CD4-positive, alpha-beta T cell treated with Interleukin-17A for 1 hour (primary cell): ENCODE measurements around the gene SPATA12.

Source experiments
- DNase-seq: peaks from one replicate; pipeline ENCODE4 v3.0.0-alpha.2; 2020

Gene SPATA12

DNA sequence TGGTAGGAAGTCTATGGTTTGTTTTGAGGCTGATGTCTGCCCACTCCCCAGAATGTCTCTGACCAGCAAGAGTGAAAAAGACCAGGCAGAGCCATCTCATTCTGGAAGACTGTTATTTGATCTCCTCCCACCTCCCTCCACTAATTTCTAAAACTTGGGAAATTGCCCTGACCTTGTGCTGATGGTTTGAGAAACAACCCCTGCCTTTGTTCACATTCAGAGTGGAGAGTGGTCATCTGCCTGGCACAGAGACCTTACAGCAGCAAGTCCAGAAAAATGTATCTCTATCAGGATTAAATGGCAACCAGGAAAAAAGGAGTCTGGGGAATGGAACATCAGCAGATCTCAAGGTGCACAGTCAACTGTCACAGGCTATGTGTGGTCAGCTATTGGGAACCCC lies 25.7 kb downstream of the SPATA12 start:
- no peak for DNase-seq

DNA sequence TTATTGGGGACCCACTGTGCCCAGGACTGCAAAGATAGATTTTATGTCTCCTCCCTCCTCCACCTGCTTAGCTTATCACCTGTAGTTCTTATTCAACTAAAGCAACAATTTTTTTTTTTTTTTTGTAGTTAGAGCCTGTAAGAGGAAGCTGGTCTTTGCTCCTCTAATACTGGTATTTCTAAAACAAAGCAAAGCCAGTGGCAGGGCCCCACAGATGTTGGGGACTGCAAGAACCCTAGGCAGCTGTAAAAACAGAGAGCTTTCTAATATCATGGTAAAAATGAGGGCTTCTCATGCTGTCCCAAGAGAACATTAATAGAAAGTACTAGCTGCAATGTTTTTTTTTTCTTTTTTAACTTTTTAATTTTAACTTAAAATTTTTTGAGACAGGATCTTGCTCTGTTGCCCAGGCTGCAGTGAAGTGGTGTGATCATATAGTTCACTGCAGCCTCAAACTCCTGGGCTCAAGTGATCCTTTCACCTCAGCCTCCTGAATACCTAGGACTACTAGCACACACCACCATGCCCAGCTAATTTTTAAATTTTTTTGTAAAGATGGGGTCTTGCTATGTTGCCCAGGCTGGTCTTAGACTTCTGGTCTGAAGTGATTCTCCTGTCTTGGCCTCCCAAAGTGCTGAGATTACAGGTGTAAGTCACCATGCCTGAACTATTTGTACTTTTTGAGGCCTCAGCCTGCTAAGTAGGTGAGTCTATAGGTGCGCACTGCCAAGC lies 27.1 kb downstream of the SPATA12 start:
- no peak for DNase-seq

DNA sequence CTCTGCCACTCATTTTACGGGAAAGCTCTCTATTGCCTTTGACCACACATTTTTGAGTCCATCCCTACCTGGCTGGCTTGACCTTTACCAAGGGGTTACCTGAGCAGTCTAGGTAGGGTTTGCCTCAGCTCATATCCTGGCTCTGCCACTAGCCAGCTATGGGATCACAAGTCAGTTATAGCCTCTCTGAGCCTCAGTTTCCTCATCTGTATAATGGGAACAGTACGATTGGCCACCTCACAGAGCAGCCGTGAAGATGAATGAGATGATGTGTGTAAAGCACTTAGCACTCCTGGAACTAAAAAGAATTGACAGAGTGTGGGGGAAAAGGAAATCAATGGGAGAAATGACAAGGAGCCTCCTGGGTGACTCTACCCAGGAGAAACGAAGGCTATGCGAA lies 28.0 kb downstream of the SPATA12 start:
- DNase-seq: no peak

DNA sequence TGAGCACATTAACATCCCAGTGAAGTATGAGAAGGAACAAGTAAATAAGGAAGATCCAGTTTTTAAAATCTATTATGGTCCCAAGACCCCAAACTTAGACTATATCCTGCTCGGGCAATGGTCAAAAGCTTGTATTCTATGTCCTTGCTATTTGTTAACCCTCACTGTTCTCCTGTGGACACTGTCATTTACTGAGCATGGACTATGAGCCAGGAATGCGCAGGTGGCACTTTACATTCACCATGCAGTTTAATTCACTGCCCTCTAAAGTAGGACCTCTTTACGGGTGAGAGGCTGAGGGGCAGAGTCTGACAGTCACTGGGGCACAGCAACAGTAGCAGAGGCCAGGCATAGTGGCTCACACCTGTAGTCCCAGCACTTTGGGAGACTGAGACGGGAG lies 28.6 kb downstream of the SPATA12 start:
- no peak for DNase-seq

DNA sequence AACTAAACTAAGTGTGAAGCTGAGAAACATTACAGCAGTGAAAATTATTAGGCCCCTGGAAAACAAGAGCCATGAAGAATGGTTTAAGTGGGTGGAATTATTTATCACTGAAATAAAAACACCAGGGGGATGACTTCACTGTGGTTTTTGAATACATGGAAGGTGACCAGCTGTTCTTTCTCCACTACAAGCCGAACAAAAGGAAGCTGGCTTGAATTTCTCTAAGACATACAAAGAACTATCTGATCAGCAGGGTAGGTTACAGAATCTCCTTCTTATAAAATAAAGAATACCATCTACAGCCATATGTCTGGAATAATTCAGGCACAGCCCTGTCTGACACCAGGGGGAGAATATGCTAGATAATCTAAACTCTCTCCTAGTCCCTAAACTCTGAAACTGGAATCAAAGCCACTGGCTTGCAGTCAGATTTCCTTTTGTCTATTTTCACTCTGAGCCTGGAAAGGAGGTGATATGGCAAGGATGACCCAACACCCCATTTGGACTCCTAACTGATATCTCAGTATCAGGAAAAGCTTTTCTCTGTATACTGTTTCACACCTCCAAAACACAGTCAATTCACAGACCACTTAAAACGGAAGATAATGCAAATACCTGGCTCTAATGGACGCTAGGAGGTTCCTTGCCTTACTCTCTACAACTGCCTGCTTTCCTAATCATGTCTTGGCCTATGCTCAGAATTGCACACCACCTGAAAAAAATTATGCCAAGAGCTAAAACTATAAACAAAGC lies 31.2 kb downstream of the SPATA12 start:
- no peak for DNase-seq

DNA sequence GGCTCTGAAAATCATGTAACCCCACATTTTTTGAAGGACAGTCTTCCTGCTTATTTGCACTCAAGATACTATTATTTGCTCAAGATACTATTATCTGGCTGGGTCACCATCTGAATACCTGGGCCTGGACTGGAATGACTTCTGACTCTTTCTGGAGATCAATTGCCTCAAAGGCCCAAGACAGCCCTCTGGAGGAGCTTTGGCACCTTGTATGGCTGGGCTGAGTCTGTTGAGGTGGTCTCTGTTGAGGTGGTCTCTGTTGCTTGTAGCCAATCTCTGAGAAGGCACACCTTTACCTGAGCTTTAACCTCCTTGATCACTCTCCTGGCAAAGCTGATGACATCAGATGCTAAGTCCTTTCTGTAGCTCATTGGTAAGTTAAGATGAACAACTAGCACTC lies 33.0 kb downstream of the SPATA12 start:
- DNase-seq: no peak

DNA sequence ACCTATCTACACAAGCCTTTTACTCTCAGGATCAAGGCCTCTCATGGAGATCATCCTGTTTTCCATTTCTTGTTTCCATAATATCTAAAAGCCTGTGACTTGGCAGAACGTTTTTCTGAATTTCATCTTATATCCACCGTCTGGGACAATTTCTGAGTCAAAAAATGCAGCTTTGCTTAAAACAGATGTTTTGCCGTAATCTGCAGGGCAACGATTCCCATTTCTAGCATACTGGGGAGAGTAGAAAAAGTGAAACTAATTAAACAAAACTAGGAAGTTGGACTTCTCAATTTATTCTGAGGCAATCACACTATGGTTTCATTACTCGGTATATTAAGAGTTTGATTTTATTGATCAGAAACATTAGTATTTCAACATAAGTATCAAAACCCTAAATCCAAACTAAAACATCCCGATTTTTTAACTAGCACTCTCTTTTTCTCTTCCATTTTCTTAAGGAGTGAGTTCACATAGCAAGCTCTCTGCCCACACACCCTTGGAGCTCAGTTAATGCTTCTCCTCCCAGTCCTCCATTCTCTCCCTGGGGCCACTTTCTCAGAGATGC lies 33.6 kb downstream of the SPATA12 start:
- DNase-seq: no peak

DNA sequence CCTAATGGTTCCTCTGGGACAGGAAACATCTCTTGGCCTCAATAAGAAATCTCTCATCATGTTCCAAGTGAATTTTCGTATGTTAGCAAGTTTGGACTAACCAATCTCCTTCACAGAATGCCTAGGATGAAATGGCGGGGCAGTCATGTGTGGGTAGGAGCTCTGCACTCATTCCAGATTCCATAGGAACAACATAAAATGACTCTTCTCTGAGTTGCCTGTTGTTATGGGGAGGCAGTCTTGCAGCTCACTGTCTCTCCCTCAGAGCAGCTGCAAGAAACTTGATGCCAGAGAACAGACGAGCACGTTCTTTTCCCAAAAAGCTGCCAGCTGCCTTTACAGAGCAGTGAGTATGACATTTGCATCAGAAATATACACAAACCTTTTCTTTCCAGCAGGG lies 34.1 kb downstream of the SPATA12 start:
- no peak for DNase-seq

DNA sequence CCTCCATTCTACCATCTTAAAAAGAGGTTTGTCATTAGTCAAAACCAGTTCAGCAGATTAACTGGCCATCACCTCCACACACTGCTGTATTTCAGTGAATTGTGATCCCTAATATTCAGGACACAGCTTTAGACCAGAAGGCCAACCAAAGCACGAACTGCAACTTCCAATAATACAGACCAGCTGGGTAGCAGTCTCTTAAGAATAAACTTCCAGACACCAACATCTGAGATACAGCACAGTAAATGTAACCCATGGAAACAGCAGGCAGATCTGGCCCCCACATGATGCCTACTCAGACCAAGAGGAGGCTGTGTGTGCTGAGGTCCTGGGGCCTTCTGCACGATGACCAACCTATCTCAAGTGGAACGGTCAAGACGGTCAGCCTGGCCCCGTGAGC lies 34.9 kb downstream of the SPATA12 start:
- no peak for DNase-seq

DNA sequence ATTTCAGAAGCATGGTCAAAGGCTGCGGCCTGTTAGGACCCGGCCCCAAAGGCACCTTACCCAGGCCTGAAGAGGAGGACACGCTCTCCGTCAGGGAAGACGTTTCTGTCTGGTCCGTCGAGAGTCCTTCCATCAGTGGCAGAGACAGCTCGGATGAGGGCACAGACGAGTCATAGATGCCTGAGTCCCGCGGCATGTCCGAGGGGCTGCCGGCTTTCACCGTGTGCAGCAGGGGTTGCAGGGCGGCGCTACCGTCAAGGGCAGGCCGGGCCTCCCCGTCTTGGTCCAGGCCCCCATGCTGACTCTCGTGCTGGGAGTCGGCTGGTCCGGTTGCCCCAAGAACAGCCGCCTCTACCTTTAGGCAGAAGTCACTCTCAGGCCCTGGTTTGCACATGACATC lies 37.1 kb downstream of the SPATA12 start:
- DNase-seq: no peak

DNA sequence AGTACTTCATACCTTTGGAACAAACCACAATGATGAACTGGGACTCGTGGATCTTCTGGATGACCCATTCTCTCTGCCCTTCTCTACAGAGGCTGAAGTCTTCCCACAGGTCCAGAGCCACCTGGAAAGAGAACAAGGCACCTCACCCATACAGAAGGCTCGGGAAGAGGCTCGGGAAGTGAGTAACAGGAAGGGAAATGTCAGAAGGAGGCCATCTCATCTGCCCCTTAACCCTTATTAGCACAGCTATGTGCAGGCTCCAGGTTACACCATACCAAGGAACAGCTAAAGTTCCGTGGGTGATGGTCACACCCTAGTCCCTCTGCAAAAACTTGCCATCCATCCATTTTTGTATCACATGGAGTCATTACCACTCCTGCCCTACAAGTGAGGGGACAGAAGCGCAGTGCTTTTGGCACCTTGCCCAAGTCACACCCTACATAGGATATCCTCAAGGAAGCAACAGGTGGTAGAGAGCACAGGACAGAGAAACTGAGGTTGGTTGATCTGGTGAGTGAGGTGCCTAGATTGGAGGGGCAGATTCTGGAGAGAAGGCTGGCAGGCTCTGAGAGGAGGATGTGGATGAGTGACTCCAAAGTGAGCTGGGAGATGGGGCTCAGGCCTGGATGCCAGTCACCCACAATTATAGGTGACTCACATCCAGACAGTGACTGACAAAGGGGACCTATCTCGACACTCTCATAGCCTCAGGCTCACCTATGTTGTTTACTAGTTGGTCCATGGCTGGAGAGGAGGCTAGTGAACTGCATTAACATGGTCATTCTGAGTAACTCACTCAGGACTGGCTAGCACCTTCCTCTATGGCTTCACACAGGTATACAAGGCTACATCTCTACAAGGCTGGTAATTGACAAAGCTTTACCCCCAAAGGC lies 38.2 kb downstream of the SPATA12 start:
- no peak for DNase-seq

DNA sequence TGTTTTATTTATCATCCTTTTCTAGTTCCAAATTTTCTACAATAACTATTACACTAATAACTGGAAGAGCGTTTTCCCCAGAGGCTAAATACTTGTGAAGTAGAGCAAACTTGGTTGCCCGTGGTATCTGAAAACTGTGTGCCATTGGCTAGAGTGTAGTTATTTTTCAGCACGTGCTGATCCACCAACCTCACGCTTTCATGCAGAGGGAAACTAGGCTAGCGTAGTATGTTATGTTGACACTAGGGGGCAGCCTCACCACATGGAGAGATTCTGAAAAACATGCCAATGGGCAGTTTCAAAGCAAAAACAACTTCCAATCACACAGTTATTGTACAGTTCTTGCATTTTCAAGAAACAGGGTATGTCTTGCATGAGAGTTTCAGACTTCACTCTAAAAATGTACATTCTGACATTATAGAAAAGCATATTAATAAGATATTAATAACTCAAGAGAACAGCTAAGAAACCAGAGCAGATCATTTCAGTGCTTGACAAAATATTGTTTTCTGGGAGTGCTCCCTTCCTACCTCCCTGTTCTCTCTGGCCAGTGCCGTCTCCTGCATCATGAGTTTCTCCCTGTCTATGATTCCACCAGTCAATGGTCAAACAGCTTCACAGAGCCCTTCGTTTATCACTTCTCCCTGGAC lies 39.7 kb downstream of the SPATA12 start:
- peak; percentile 67 for DNase-seq

DNA sequence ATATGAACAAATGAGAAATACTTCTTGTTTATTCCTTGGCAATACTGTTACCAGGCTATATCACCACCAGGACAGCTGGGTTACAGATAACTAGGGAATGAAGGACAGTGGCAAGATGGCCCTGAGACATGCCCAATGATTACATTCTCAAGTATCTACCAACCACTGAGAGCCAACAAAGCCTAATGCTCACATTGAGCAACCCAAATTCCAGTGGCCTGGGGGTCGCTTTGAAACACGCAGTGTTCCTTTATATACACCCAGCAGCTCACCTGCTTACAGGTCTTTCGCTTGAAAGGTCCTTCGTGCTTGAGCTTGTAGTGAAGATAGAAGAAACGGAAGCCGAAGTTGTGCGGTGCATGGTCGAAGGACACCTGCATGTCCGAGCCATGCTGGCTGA lies 45.1 kb downstream of the SPATA12 start:
- DNase-seq: no peak

DNA sequence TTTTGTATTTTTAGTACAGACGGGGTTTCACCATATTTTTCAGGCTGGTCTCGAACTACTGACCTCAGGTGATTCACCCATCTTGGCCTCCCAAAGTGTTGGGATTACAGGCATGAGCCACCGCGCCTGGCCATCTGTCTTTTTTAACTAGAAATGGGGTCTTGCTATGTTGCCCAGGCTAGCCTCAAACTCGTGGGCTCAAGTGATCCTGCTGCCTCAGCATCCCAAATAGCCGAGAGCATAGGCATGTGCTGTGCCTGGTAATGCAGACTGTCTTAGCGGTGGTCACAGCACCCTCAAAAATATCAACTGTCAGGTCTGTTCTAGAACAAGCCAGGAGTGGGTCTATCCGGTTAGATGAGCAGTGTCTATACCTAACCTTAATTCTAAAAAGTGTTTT lies 48.2 kb downstream of the SPATA12 start:
- DNase-seq: no peak

DNA sequence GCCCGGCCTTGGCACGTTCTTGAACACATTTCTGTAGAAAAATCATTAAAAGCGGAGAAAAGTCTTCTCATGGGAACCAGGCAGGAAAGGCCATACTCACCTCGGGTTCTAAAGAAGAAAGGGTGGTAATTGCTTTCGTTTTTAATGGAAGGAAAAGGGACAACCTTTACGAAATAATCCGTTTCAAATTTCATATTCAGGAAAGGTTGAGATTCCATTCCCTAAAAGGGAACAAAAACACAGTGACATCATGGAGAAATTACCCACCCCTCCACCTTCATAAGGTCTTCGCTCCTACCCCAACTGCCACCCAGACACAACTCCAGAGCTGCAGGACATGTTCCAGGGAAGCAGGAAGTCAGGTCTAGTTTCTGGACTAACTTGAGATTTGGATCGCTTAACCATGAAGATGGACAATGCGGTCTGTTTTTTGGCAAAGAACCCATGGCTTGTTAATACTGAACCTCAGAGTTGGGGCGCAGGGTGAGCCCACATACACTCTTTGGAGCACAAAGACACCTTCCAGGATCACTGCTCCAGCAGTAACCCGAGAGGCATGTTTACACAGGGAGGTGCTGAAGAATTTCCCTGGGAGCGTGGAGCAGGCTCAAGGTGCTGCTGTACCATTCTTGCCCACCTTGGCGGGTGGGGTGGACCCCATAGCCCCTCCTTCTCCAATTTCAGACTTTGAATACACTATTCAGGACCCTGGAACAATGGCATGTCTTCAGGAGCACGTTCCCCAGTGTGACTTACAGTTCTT lies 49.2 kb downstream of the SPATA12 start:
- no peak for DNase-seq

DNA sequence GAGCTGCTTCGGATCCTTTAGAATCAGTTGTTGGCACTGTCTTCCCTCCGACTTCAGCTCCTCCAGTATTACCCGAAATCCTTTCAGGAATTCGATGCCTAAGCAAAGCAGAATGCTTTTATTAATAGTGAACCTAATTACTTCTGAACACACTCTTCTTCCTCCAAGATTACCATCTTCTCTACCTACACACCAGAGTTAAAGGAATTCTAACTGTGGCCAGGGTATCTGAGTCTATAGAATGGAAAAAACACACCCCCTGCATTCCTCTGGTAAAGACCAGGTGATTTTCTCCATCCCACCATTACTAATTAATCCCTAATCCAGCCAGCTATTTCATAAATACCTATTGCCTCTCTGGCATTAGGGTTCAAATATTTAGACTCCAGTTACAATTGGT lies 49.8 kb downstream of the SPATA12 start:
- DNase-seq: no peak

DNA sequence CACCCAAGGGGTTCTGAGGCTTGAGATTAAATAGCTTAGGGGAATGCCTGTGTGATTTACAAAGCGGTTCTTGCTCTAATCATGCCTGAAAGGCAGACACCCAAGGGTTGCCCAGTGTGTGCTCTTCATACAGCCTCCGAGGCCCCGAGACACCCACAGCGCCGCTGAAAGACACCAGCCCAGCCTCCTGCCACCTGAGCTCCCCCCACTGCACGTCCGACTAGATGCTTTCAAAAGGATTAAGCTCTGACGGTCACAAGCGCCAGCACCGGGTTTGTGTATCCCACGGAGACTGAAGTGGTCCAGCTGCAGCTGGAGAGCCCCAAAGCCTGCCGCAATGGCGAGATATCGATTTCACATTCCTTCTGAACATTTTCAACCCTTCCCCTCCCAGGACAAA lies 50.3 kb downstream of the SPATA12 start:
- DNase-seq: no peak

DNA sequence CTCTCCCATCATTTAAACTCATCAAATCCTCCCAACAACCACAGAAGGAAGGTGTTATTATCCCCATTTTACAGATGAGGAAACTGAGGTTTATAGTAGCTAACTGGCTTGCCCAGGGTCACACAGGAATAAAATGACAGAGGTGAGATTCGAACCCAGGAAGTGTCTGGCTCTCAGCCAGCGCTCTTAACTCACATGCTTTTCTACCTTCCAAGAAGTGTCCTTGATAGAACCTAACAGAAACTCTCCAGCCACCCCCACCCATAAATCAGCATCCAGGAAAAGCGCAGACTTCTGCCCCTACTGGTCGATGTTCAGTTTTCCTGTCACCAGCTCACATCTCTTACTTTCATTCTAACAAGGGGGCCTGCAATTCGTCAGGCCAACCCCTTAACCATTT lies 51.7 kb downstream of the SPATA12 start:
- DNase-seq: no peak

DNA sequence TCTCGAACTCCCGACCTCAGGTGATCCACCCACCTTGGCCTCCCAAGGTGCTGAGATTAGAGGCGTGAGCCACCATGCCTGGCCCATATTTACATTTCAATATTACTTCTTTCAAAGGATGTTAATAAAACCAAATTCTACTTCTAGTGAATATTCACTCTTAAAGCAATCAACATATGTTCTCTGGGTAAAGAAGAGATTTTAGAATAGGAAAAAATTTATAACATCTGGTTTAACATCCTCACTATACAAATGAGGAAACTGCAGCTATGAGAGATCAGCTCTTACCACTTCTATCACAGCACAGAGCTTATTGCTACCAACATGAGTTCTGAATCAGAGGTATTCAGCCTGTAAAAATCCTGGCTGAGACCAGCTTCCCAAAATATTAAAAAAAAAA lies 56.0 kb downstream of the SPATA12 start:
- DNase-seq: no peak

DNA sequence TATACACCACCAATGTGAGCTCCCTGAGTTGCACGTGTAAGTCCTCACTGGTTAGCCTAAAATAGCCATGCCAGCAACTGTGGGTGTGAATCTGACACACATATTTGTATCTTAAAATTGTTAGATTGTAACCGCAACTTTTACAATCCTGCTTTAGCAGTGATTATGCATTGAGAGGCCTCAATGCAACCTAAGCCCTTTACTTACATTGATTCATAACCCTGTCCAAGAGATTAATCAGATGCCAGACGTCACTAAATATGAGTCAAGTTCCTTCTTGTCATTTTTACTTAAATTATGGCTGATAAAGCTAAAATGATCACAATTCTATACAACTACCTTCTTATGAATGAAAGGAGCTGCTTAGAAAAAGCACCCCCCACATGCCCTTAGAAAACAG lies 57.8 kb downstream of the SPATA12 start:
- DNase-seq: no peak

DNA sequence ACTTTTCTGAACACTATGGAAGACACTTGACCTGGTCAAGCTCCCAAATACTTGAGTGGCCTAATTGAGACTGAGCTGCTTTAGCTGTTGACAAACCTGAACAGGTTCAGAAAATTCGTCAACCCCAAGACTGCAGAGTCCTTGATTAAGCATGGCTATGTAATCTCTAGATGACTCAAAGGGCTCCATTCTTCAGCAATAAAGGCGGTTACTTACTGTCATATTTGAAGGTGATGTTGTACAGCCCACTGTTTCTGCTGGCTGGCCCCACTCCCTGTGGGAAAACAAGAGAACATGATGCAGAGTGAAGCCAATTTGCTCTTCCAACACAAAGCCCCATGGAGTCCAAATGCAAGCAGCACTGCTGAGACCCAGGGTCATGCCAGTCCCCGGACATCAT lies 59.6 kb downstream of the SPATA12 start:
- no peak for DNase-seq
